Endodermal cell (in vitro differentiated cells): Measurements from ENCODE around the gene RTF1. TPM values are rescaled to one million over a fixed set of nuclear protein-coding genes. Genes with fewer than 3 reads are reported as not detected.

Experiments used
- DNase-seq: peaks from one replicate; pipeline ENCODE4 v3.0.0-alpha.2; 2017
- H3K27ac ChIP-seq: 2 replicates; pipeline ENCODE4 v1.5.1; 2013; ENCODE audit warnings: mild to moderate bottlenecking, low read depth, low read length, moderate library complexity
- H3K27me3 ChIP-seq: 2 replicates; pipeline ENCODE4 v1.6.1; 2013; ENCODE audit warnings: mild to moderate bottlenecking, low read length, moderate library complexity; ENCODE audit not compliant: insufficient read depth, control insufficient read depth, poor library complexity, severe bottlenecking
- H3K36me3 ChIP-seq: 2 replicates; pipeline ENCODE4 v1.7.0; 2013; ENCODE audit warnings: mild to moderate bottlenecking, low read length, moderate library complexity; ENCODE audit not compliant: control insufficient read depth, insufficient read depth
- H3K4me1 ChIP-seq: one replicate; pipeline ENCODE4 v1.7.0; 2013; ENCODE audit warnings: low read length; ENCODE audit not compliant: control insufficient read depth, insufficient read depth
- H3K4me3 ChIP-seq: 2 replicates; pipeline ENCODE4 v1.5.1; 2013; ENCODE audit warnings: mild to moderate bottlenecking, low read length, moderate library complexity
- H3K9ac ChIP-seq: 2 replicates; pipeline ENCODE4 v1.6.1; 2013; ENCODE audit warnings: mild to moderate bottlenecking, low read length, moderate library complexity; ENCODE audit not compliant: poor library complexity, severe bottlenecking; ENCODE audit errors: extremely low read depth
- H3K9me3 ChIP-seq: 2 replicates; pipeline ENCODE4 v1.6.1; 2013; ENCODE audit warnings: mild to moderate bottlenecking, low read length, moderate library complexity; ENCODE audit not compliant: control insufficient read depth
- H3K27ac Mint-ChIP-seq: 2 replicates; pipeline ENCODE4 v1.8.0; 2020; ENCODE audit warnings: mixed read lengths
- H3K27me3 Mint-ChIP-seq: 2 replicates; pipeline ENCODE4 v1.8.0; 2021; ENCODE audit warnings: mild to moderate bottlenecking, mixed read lengths; ENCODE audit not compliant: insufficient read depth
- H3K36me3 Mint-ChIP-seq: 2 replicates; pipeline ENCODE4 v1.8.0; 2020; ENCODE audit warnings: low read depth, mixed read lengths
- H3K4me1 Mint-ChIP-seq: 2 replicates; pipeline ENCODE4 v1.8.0; 2020; ENCODE audit warnings: mixed read lengths
- H3K4me3 Mint-ChIP-seq: 2 replicates; pipeline ENCODE4 v1.8.0; 2020; ENCODE audit warnings: mild to moderate bottlenecking, moderate library complexity, mixed read lengths
- H3K9me3 Mint-ChIP-seq: 2 replicates; pipeline ENCODE4 v1.8.0; 2020; ENCODE audit warnings: mild to moderate bottlenecking, mixed read lengths
- WGBS, 2 experiments: methylation state at CpG; one replicate each; pipeline versions ENCODE4 v1.1.5 to v1.1.7; 2013; ENCODE audit warnings: missing lambda C conversion rate in 2 of 2, mixed read lengths in 1 of 2; ENCODE audit not compliant: insufficient coverage in 1 of 2, insufficient read length in 1 of 2; 5-methylcytosine and 5-hydroxymethylcytosine counted together
- total RNA-seq, 2 donors: library from RNA; stranded (reverse); fragmentation: NEBNext Ultra II Directional in 1 of 2; extraction: Animal tissue kit (Norgen Biotek cat#: 25700) in 1 of 2; gene quantifications; 2 replicates in 1 of 2; 3 replicates in 1 of 2; pipeline ENCODE4 v1.2.1, GENCODE V29; 2021
- TF ChIP-seq, protein P1 (sequence below): fragments of 200-600 bp; sonication (generic); conservative IDR thresholded peaks from 2 replicates; pipeline ENCODE4 v1.5.0; 2021; ENCODE audit warnings: antibody characterized with exemption, mild to moderate bottlenecking

Gene RTF1
- total RNA-seq, 2 donors from 2014 or later = 48.6 to 66.3 TPM

GRCh38 chr15:41482110-41482877, 65.4 kb downstream of the RTF1 start:
- Histone ChIP-seq H3K4me3 (no peak overlapping the region), H3K27ac (no peak overlapping the region), H3K9me3 (no peaks in the 10 kb centered on the region), H3K27me3 (no peaks in the 10 kb centered on the region), H3K36me3 (peaks cover 57% of the 10 kb centered on the region), H3K4me1 (no peaks in the 10 kb centered on the region), H3K9ac (no peak overlapping the region)
- Mint-ChIP-seq H3K4me1 (peaks cover 4% of the 10 kb centered on the region), H3K27me3 (no peaks in the 10 kb centered on the region), H3K27ac (no peak overlapping the region), H3K4me3 (no peak overlapping the region), H3K36me3 (peaks cover 57% of the 10 kb centered on the region), H3K9me3 (no peaks in the 10 kb centered on the region)
- 93 to 96% methylated on average over 3 to 9 of the region's 9 CpGs for WGBS, 2 experiments
- no peak for DNase-seq
- TF ChIP-seq, protein P1, sequence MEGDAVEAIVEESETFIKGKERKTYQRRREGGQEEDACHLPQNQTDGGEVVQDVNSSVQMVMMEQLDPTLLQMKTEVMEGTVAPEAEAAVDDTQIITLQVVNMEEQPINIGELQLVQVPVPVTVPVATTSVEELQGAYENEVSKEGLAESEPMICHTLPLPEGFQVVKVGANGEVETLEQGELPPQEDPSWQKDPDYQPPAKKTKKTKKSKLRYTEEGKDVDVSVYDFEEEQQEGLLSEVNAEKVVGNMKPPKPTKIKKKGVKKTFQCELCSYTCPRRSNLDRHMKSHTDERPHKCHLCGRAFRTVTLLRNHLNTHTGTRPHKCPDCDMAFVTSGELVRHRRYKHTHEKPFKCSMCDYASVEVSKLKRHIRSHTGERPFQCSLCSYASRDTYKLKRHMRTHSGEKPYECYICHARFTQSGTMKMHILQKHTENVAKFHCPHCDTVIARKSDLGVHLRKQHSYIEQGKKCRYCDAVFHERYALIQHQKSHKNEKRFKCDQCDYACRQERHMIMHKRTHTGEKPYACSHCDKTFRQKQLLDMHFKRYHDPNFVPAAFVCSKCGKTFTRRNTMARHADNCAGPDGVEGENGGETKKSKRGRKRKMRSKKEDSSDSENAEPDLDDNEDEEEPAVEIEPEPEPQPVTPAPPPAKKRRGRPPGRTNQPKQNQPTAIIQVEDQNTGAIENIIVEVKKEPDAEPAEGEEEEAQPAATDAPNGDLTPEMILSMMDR = no peak

DNA sequence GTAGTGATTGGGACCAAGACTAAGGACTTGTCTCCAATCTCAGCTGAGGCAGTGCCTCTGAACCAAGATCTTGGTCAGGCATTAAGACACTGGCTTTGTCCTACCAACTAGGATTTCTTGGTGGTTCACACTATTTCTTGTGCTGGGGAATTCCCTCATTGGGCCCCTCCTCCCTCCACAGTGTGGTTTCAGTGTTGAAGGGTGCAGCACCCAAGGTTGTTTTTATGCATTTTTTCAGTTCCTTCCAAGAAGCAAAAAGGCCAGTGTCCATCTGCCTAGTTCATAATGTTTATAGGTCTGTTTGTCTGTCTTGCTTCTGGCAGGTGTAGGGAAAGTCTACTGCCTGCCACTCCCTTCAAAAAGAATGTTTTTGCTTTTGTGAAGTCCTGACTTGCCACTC, 66.2 kb downstream of the RTF1 start:
- Mint-ChIP-seq H3K36me3 (peaks cover 51% of the 10 kb centered on the region), H3K9me3 (no peaks in the 10 kb centered on the region), H3K27me3 (peaks cover 2% of the 10 kb centered on the region), H3K27ac (no peak overlapping the region), H3K4me3 (no peak overlapping the region), H3K4me1 (peaks cover 4% of the 10 kb centered on the region)
- Histone ChIP-seq H3K27me3 (no peaks in the 10 kb centered on the region), H3K9me3 (no peaks in the 10 kb centered on the region), H3K4me1 (no peaks in the 10 kb centered on the region), H3K36me3 (peaks cover 52% of the 10 kb centered on the region), H3K4me3 (no peak overlapping the region), H3K27ac (no peak overlapping the region), H3K9ac (no peak overlapping the region)
- DNase-seq = no peak
- TF ChIP-seq, protein P1 = no peak

DNA sequence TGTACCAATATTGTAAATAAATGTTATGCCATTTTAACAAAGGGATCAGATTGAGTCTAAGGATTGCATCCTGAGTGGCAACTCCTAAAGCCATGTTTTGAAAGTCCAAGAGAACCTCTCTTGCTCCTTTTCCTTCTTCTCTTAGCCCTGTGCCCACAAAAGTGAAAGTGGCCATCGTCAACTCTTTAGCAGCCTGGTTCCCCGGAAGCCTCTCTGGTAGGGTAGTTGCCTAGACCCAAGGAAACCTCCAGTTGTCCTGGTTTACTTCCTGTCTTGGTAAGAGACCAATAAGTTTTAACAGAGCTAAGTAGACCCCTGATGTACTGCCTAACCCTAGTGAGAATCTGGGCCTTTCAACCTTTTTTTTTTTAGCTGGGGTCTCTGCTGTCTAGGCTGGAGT, 66.6 kb downstream of the RTF1 start:
- Mint-ChIP-seq H3K9me3 (no peaks in the 10 kb centered on the region), H3K4me3 (no peak overlapping the region), H3K27me3 (peaks cover 2% of the 10 kb centered on the region), H3K4me1 (peaks cover 4% of the 10 kb centered on the region), H3K36me3 (peaks cover 48% of the 10 kb centered on the region), H3K27ac (no peak overlapping the region)
- Histone ChIP-seq H3K27me3 (no peaks in the 10 kb centered on the region), H3K9me3 (no peaks in the 10 kb centered on the region), H3K36me3 (peaks cover 50% of the 10 kb centered on the region), H3K4me3 (no peak overlapping the region), H3K4me1 (no peaks in the 10 kb centered on the region), H3K27ac (no peak overlapping the region), H3K9ac (no peak overlapping the region)
- TF ChIP-seq, protein P1 = no peak
- 97% methylated on average over 2 of the region's 2 CpGs; no CpG with 5 or more reads in 1 of the 2 experiments for WGBS, 2 experiments
- DNase-seq = no peak
